GM19324 (cell line): ENCODE results near the gene TUBB6.

ENCODE experiments used
- ATAC-seq: cut with Tn5 transposase; IDR thresholded peaks from one replicate; pipeline ENCODE4 v1.9.1; 2021; ENCODE audit warnings: mild to moderate bottlenecking, moderate library complexity; ENCODE audit not compliant: unreplicated experiment, low FRiP score

TUBB6 gene

GRCh38 chr18:12313530-12314245 is 5.6 kb downstream of the TUBB6 start:
- no peak for ATAC-seq

DNA sequence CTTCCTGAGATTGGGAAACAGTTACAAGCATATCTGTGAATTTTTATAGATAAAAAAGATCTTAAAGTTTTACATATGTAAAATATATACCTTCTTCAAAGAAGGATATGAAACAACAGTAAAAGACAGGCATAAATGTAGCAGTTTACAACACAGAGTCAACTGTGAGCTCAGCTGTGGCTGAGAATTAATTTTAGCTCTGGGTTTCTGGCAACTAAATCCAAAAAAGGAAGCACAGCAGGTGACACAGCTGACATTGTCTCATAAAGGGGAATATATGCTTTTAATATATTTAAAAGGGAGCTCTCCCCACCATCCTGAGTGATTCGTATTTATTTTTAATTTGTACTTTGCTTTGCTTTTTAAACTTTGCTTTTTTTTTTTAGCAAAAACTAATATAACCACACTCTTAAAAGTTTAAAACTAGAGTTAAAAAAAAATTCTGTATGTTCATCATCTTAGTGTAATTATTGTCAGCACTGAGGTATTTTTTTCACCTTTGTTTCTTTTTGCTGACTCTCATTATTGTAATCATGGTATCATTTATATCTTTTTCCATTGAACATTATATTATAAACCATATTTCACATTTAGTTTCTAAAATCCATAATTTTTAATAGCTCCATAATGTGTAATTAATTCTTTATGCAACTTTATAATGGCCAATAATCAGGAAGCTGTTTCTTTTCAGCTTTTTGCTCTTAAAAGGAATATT is 6.7 kb downstream of the TUBB6 start:
- no peak for ATAC-seq

DNA sequence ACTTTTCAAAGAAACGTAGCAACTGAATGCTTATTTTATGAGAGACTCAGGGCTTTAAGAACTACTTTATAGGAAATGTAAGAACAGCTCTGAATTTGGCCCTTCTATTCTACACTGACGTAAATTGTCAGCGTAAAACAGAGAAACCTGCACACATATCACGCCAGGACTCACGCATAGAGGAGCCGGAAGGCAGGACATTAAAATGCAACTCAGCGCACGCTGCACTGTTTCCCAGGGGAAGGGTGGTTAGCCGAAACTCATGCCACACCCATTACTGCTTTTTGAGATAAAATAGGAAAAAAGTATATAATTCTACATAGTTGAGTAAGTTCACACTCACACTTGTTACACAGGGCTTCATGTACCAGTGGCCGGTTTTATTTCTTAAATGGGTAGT is 7.4 kb downstream of the TUBB6 start:
- no peak for ATAC-seq

GRCh38 chr18:12315911-12316310 is 7.9 kb downstream of the TUBB6 start:
- ATAC-seq, result no peak

- ATAC-seq, result no peak
These were observed 9.8 kb downstream of the TUBB6 start for GRCh38 chr18:12317664-12318333.

GRCh38 chr18:12318334-12318697 is 10.3 kb downstream of the TUBB6 start:
- ATAC-seq, result no peak

DNA sequence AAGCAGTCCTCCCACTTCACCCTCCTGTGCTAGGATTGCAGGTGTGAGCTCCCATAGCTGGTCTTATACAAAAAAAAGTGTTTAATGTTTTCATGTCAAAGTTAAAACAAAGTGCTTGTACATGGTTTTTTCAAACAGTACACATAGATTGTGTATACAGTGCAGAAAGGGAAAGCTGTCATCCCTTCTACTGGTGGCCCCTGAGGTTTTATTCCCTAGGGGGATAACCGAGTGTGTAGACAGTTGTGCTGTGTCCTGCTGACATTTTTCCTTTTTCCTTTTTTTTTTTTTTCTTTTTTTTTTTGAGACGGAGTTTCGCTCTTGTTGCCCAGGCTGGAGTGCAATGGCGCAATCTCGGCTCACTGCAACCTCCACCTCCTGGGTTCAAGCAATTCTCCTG is 10.8 kb downstream of the TUBB6 start:
- no peak for ATAC-seq

DNA sequence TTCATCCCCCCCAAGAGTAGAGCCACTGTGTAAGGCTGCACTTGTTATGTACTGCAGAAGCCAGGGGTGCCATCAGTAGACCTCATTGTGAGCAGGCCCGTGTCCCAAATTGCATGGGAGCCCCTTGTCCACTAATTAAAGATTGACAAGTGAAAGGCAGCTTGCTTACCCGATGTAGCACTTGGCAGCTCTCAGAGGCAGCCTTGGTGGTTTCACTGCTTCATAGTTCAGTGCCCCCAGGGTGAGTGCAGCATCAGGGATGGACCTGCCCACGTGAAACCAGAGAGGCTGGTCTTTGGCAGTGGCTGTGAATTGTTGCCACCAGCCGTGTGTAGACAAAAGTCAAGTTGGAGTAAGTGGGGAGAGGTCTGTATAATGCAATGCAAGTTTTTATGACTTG is 13.3 kb downstream of the TUBB6 start:
- peak; percentile 65 for ATAC-seq

GRCh38 chr18:12324991-12325725 is 17.1 kb downstream of the TUBB6 start:
- ATAC-seq, result no peak

DNA sequence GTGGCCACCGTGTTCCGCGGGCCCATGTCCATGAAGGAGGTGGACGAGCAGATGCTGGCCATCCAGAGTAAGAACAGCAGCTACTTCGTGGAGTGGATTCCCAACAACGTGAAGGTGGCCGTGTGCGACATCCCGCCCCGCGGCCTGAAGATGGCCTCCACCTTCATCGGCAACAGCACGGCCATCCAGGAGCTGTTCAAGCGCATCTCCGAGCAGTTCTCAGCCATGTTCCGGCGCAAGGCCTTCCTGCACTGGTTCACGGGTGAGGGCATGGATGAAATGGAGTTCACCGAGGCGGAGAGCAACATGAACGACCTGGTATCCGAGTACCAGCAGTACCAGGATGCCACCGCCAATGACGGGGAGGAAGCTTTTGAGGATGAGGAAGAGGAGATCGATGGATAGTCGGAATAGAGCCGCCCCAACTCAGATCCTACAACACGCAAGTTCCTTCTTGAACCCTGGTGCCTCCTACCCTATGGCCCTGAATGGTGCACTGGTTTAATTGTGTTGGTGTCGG is 17.7 kb downstream of the TUBB6 start:
- ATAC-seq, result no peak

- no peak for ATAC-seq
These were observed 18.8 kb downstream of the TUBB6 start for GRCh38 chr18:12326711-12327460.

GRCh38 chr18:12327510-12328178 is 19.6 kb downstream of the TUBB6 start:
- peak; percentile 53 for ATAC-seq

- ATAC-seq, result peak; percentile 13
These were observed 20.3 kb downstream of the TUBB6 start for GRCh38 chr18:12328179-12328823.

- ATAC-seq, result no peak
These were observed 21.2 kb downstream of the TUBB6 start for GRCh38 chr18:12329125-12329698.

DNA sequence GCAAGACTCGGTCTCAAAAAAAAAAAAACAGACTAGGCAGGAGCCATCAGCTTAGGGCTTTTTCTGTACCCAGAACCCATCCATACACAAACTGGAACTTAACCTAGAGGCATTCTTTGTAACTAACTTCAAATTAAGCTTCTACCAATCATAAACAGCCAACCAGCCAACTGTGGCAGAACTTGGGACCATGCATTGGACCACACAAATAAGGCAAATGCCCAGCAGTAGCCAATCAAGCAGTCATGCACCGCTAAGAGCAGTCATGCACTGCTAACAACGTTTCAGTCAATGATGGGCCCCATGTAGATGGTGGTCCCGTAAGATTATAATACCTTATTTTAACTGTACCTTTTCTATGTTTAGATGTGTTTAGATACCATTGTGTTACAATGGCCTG is 22.7 kb downstream of the TUBB6 start:
- no peak for ATAC-seq

GRCh38 chr18:12333506-12334290 is 25.7 kb downstream of the TUBB6 start:
- ATAC-seq, result no peak

DNA sequence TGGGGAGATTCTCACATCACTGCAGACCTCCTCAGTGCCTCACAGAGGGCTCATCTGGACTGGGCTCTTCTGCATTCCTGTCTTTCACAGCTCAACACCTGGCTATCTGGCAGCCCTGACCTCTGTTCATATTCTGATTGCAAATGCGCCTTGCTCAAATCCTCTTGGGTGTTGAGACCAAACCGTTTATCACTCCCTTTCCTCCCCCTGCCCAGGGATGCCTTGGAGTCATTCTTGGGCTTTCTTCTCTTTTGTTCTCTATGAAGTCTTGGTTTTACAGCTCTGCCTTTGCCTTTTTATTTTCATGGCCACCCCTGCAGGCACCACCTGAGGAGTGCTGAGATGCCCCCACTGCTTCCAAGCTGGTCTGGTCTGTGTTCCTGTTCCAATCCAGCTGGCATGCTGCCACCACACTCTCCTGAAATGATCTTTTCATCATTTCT is 26.3 kb downstream of the TUBB6 start:
- ATAC-seq, result no peak

GRCh38 chr18:12334863-12335262 is 26.8 kb downstream of the TUBB6 start:
- no peak for ATAC-seq
